Caco-2 (cell line): ENCODE measurements around the gene DLG4. TPM values are rescaled to one million over a fixed set of nuclear protein-coding genes. Genes with fewer than 3 reads are reported as not detected.
A peak's percentile ranks its signal among the peaks of the same experiment; 100 is the strongest.

Experiments used
- BruUV-seq: library from RNA; stranded (reverse); fragments of 400-500 nt; replicated peaks from 2 replicates; lab custom pipeline; 2021; lab: Mats Ljungman, UMichigan
- CTCF ChIA-PET: fragments of 300-600 bp; sonication (Branson Sonifier 250); formaldehyde crosslinking; loops from one replicate; lab custom pipeline; 2022; ENCODE audit warnings: antibody characterized with exemption; lab: Charles Lee
- POLR2A ChIA-PET: fragments of 300-600 bp; sonication (Branson Sonifier 250); formaldehyde crosslinking; loops from one replicate; lab custom pipeline; 2022; ENCODE audit warnings: antibody characterized with exemption; lab: Charles Lee
- DNase-seq, 2 experiments: peaks; one replicate each; pipeline versions ENCODE4 v3.0.0 to v3.0.0-alpha.2; 2020 to 2022
- H3K27me3 ChIP-seq: replicated peaks from 2 replicates; pipeline ENCODE4 v1.6.0; 2011; ENCODE audit warnings: low read length; ENCODE audit not compliant: control insufficient read depth, insufficient read depth
- H3K36me3 ChIP-seq: 2 replicates; pipeline ENCODE4 v1.5.1; 2011; ENCODE audit warnings: low read length; ENCODE audit not compliant: control insufficient read depth, insufficient read depth
- H3K4me1 ChIP-seq: fragments of 250-450 bp; sonication (Bioruptor Pico); 2 replicates; pipeline ENCODE4 v1.5.1; 2020; ENCODE audit warnings: mild to moderate bottlenecking
- H3K4me3 ChIP-seq: 2 replicates; pipeline ENCODE4 v1.5.1; 2011; ENCODE audit warnings: low read depth, mild to moderate bottlenecking, control low read depth, low read length
- H3K9me3 ChIP-seq: fragments of 250-450 bp; sonication (Bioruptor Pico); 2 replicates; pipeline ENCODE4 v1.5.1; 2020; ENCODE audit warnings: mild to moderate bottlenecking, moderate library complexity
- H3K27ac Mint-ChIP-seq: one replicate; pipeline ENCODE4 v1.8.0; 2022; ENCODE audit warnings: mixed read lengths; ENCODE audit not compliant: unreplicated experiment
- H3K27me3 Mint-ChIP-seq: one replicate; pipeline ENCODE4 v1.8.0; 2022; ENCODE audit warnings: mixed read lengths; ENCODE audit not compliant: insufficient read depth, unreplicated experiment
- H3K36me3 Mint-ChIP-seq: one replicate; pipeline ENCODE4 v1.8.0; 2022; ENCODE audit warnings: mild to moderate bottlenecking, mixed read lengths; ENCODE audit not compliant: insufficient read depth, unreplicated experiment
- H3K4me1 Mint-ChIP-seq: one replicate; pipeline ENCODE4 v1.8.0; 2022; ENCODE audit warnings: low read depth, mixed read lengths; ENCODE audit not compliant: unreplicated experiment
- H3K4me3 Mint-ChIP-seq: one replicate; pipeline ENCODE4 v1.8.0; 2022; ENCODE audit warnings: mild to moderate bottlenecking, moderate library complexity, mixed read lengths; ENCODE audit not compliant: unreplicated experiment
- H3K9me3 Mint-ChIP-seq: one replicate; pipeline ENCODE4 v1.8.0; 2022; ENCODE audit warnings: mixed read lengths; ENCODE audit not compliant: unreplicated experiment
- CTCF ChIP-seq, 2 experiments: fragments of 200-600 bp in 1 of 2; IDR thresholded peaks; 1 replicate in 1 of 2; 2 replicates in 1 of 2; pipeline versions ENCODE4 v1.5.1 to v1.8.0; 2011 to 2022; ENCODE audit warnings: antibody characterized with exemption in 1 of 2, control low read depth in 1 of 2, inconsistent platforms in 1 of 2, low read depth in 1 of 2, low read length in 1 of 2, mild to moderate bottlenecking in 1 of 2, moderate library complexity in 1 of 2; ENCODE audit not compliant: insufficient read depth in 1 of 2, severe bottlenecking in 1 of 2, unreplicated experiment in 1 of 2
- intact Hi-C: fragments of 100-400 bp; cut with micrococcal nuclease; formaldehyde crosslinking; loops from one replicate; pipeline ENCODE4 v1.10.0; 2022; ENCODE audit not compliant: unreplicated experiment
- total RNA-seq: library from RNA; stranded (reverse); gene quantifications from 2 replicates; pipeline ENCODE4 v1.2.3, GENCODE V29; 2022

DLG4 gene
- total RNA-seq, 1 experiment from 2014 or later = 0.98 TPM

- peak; percentile 73 to 78 for DNase-seq
- Mint-ChIP-seq H3K36me3 (peaks cover 7% of the 10 kb centered on the region), H3K9me3 (no peaks in the 10 kb centered on the region), H3K4me3 (peak overlapping the region; percentile 66), H3K27me3 (no peaks in the 10 kb centered on the region), H3K4me1 (peaks cover 6% of the 10 kb centered on the region), H3K27ac (no peak overlapping the region)
- ChIA-PET CTCF (interaction anchor here (0.6 kb wide), 1 partner anchor 263 kb away, joined by 3 read pairs; no protein-coding TSS in a partner anchor), POLR2A (no interaction called here)
- Histone ChIP-seq H3K4me3 (peak overlapping the region; percentile 31), H3K27me3 (no peaks in the 10 kb centered on the region), H3K36me3 (no peaks in the 10 kb centered on the region), H3K9me3 (no peaks in the 10 kb centered on the region), H3K4me1 (no peaks in the 10 kb centered on the region)
- BruUV-seq = no TSS peak
- intact Hi-C loops = no loop called here
- no peak for TF ChIP-seq CTCF (IDR thresholded peaks at IDR 0.05; ENCODE audit: insufficient read depth in 1 of 2, low read depth in 1 of 2, low read length in 1 of 2, severe bottlenecking in 1 of 2, unreplicated experiment in 1 of 2)
These were observed 14.7 kb downstream of the DLG4 start for GRCh38 chr17:7204828-7205461.

- no TSS peak for BruUV-seq
- H3K9me3 ChIP-seq = no peaks in the 10 kb centered on the region
- H3K4me1 Mint-ChIP-seq = peaks cover 6% of the 10 kb centered on the region
- no peaks in the 10 kb centered on the region for H3K27me3 Mint-ChIP-seq
- intact Hi-C loops = no loop called here
- DNase-seq = no peak
- no peaks in the 10 kb centered on the region for H3K27me3 ChIP-seq
- H3K4me1 ChIP-seq = no peaks in the 10 kb centered on the region
- H3K36me3 Mint-ChIP-seq = peaks cover 7% of the 10 kb centered on the region
- no peak for TF ChIP-seq CTCF (IDR thresholded peaks at IDR 0.05; ENCODE audit: insufficient read depth in 1 of 2, low read depth in 1 of 2, low read length in 1 of 2, severe bottlenecking in 1 of 2, unreplicated experiment in 1 of 2)
- no peak overlapping the region for H3K27ac Mint-ChIP-seq
- POLR2A ChIA-PET = no interaction called here
- CTCF ChIA-PET = interaction anchor here (0.6 kb wide), 1 partner anchor 263 kb away, joined by 3 read pairs; no protein-coding TSS in a partner anchor
- H3K4me3 Mint-ChIP-seq = peak overlapping the region; percentile 66
- no peak overlapping the region for H3K4me3 ChIP-seq
- no peaks in the 10 kb centered on the region for H3K36me3 ChIP-seq
- H3K9me3 Mint-ChIP-seq = no peaks in the 10 kb centered on the region
These were observed 15.3 kb downstream of the DLG4 start for GRCh38 chr17:7204336-7204735.

GRCh38 chr17:7203391-7203790, 16.2 kb downstream of the DLG4 start:
- Histone ChIP-seq H3K4me1 (no peaks in the 10 kb centered on the region), H3K36me3 (no peaks in the 10 kb centered on the region), H3K4me3 (no peak overlapping the region), H3K27me3 (no peaks in the 10 kb centered on the region), H3K9me3 (no peaks in the 10 kb centered on the region)
- intact Hi-C loops = no loop called here
- DNase-seq = no peak
- ChIA-PET POLR2A (no interaction called here), CTCF (no interaction called here)
- Mint-ChIP-seq H3K27ac (no peak overlapping the region), H3K4me3 (no peak overlapping the region), H3K27me3 (no peaks in the 10 kb centered on the region), H3K4me1 (peaks cover 6% of the 10 kb centered on the region), H3K36me3 (peaks cover 2% of the 10 kb centered on the region), H3K9me3 (no peaks in the 10 kb centered on the region)
- TF ChIP-seq CTCF (IDR thresholded peaks at IDR 0.05; ENCODE audit: insufficient read depth in 1 of 2, low read depth in 1 of 2, low read length in 1 of 2, severe bottlenecking in 1 of 2, unreplicated experiment in 1 of 2) = no peak
- no TSS peak for BruUV-seq
